ENCODE data around the gene TMEM63C.

- TF ChIP-seq CTCF (IDR thresholded peaks at IDR 0.05) = no peak
- no peak for TF ChIP-seq POLR2A (IDR thresholded peaks at IDR 0.05)
These were observed 24.7 kb downstream of the TMEM63C start for GRCh38 chr14:77206261-77206824.
